SK-N-SH (cell line): ENCODE results near the gene PHF3. TPM values are rescaled to one million over a fixed set of nuclear protein-coding genes. Genes with fewer than 3 reads are reported as not detected.

Experiments used
- CTCF ChIA-PET: fragments of 300-600, 350-600 bp; formaldehyde crosslinking; extraction: SDS; loops from one replicate; lab custom pipeline; 2021; lab: Yijun Ruan, JAX
- POLR2A ChIA-PET: fragments of 350-600 bp; sonication (Branson Sonifier 250); formaldehyde crosslinking; extraction: SDS; loops from one replicate; lab custom pipeline; 2020; ENCODE audit warnings: antibody characterized with exemption, inconsistent platforms; lab: Yijun Ruan, JAX
- DNase-seq: peaks from one replicate; pipeline ENCODE4 v3.0.0; 2012
- H2AFZ ChIP-seq: fragments of 200-600 bp; sonication (generic); 2 replicates; pipeline ENCODE4 v1.8.1; 2016; ENCODE audit warnings: antibody characterized with exemption, mild to moderate bottlenecking, low read depth
- H3F3A ChIP-seq: fragments of 200-600 bp; sonication (generic); replicated peaks from 2 replicates; pipeline ENCODE3; 2016; ENCODE audit warnings: antibody characterized with exemption, mild to moderate bottlenecking; ENCODE audit not compliant: insufficient read depth
- H3K27ac ChIP-seq, 2 experiments: fragments of 200-500 bp in 1 of 2; fragments of 200-600 bp in 1 of 2; sonication (Bioruptor generic) in 1 of 2; sonication (generic), shearing (Covaris generic) in 1 of 2; 2 replicates each; pipeline versions ENCODE4 v1.5.1 to v1.6.1; 2014 to 2016; ENCODE audit warnings: low read depth in 2 of 2, inconsistent platforms in 1 of 2, low read length in 1 of 2, mild to moderate bottlenecking in 1 of 2, mixed read lengths in 1 of 2
- H3K27me3 ChIP-seq: fragments of 200-600 bp; sonication (generic), shearing (Covaris generic); 2 replicates; pipeline ENCODE4 v1.6.1; 2016; ENCODE audit warnings: mixed run types; ENCODE audit not compliant: insufficient read depth
- H3K36me3 ChIP-seq, 2 experiments: fragments of 200-500 bp in 1 of 2; fragments of 200-600 bp in 1 of 2; sonication (Bioruptor generic) in 1 of 2; sonication (generic) in 1 of 2; replicated peaks in 1 of 2; 2 replicates each; pipeline versions ENCODE3 to v1.5.1; 2014 to 2016; ENCODE audit warnings: low read length in 1 of 2, mild to moderate bottlenecking in 1 of 2; ENCODE audit not compliant: insufficient read depth in 2 of 2, control insufficient read depth in 1 of 2
- H3K4me1 ChIP-seq, 2 experiments: fragments of 200-500 bp in 1 of 2; fragments of 200-600 bp in 1 of 2; sonication (Bioruptor generic) in 1 of 2; sonication (generic), shearing (Covaris generic) in 1 of 2; 2 replicates each; pipeline versions ENCODE4 v1.5.1 to v1.6.1; 2014 to 2016; ENCODE audit warnings: low read depth in 1 of 2, low read length in 1 of 2, mixed run types in 1 of 2; ENCODE audit not compliant: insufficient read depth in 2 of 2, control insufficient read depth in 1 of 2
- H3K4me2 ChIP-seq: fragments of 200-600 bp; sonication (generic), shearing (Covaris generic); 2 replicates; pipeline ENCODE4 v1.6.1; 2017; ENCODE audit warnings: mixed run types
- H3K4me3 ChIP-seq, 2 experiments: fragments of 200-500 bp in 1 of 2; fragments of 200-600 bp in 1 of 2; sonication (Bioruptor generic) in 1 of 2; sonication (generic), shearing (Covaris generic) in 1 of 2; 2 replicates each; pipeline versions ENCODE4 v1.5.1 to v1.8.1; 2014 to 2016; ENCODE audit warnings: low read depth in 2 of 2, inconsistent platforms in 1 of 2, low read length in 1 of 2, mild to moderate bottlenecking in 1 of 2, mixed read lengths in 1 of 2, moderate library complexity in 1 of 2
- H3K79me2 ChIP-seq: fragments of 200-600 bp; sonication (generic); 2 replicates; pipeline ENCODE4 v1.8.1; 2017; ENCODE audit warnings: mild to moderate bottlenecking; ENCODE audit not compliant: insufficient read depth
- H3K9ac ChIP-seq: fragments of 200-600 bp; sonication (generic); 2 replicates; pipeline ENCODE4 v1.6.1; 2017; ENCODE audit warnings: mixed run types
- H3K9me2 ChIP-seq: fragments of 200-600 bp; sonication (generic); 2 replicates; pipeline ENCODE4 v1.6.1; 2017; ENCODE audit warnings: mixed run types
- H3K9me3 ChIP-seq: fragments of 200-600 bp; sonication (generic); 2 replicates; pipeline ENCODE4 v1.6.1; 2017; ENCODE audit warnings: mixed run types, mild to moderate bottlenecking, moderate library complexity
- H4K20me1 ChIP-seq: fragments of 200-600 bp; sonication (generic); 2 replicates; pipeline ENCODE4 v1.6.1; 2017; ENCODE audit warnings: mild to moderate bottlenecking, mixed run types; ENCODE audit not compliant: insufficient read depth
- FOSL2 ChIP-seq: IDR thresholded peaks from 2 replicates; pipeline ENCODE4 v1.4.0; 2012; ENCODE audit warnings: low read depth, mild to moderate bottlenecking, moderate library complexity, borderline replicate concordance
- FOXJ3 ChIP-seq: sonication (generic); formaldehyde crosslinking; IDR thresholded peaks from 2 replicates; pipeline ENCODE4 v1.5.1; 2020; ENCODE audit warnings: mild to moderate bottlenecking, missing genetic modification reagents
- GABPA ChIP-seq: IDR thresholded peaks from 2 replicates; pipeline ENCODE4 v1.4.0; 2012; ENCODE audit warnings: low read depth, mild to moderate bottlenecking
- MXI1 ChIP-seq: IDR thresholded peaks from 2 replicates; pipeline ENCODE4 v1.6.1; 2012; ENCODE audit warnings: mild to moderate bottlenecking, low read depth, low read length, improper control_type of control experiment
- PBX3 ChIP-seq: IDR thresholded peaks from 2 replicates; pipeline ENCODE4; 2012
- POLR2AphosphoS5 ChIP-seq: IDR thresholded peaks from 2 replicates; pipeline ENCODE4 v1.6.1; 2012; ENCODE audit warnings: low read depth, low read length
- RAD21 ChIP-seq: IDR thresholded peaks from 2 replicates; pipeline ENCODE4 v1.6.1; 2012; ENCODE audit warnings: mild to moderate bottlenecking, low read length
- RXRA ChIP-seq: IDR thresholded peaks from 2 replicates; pipeline ENCODE4 v1.4.0; 2012; ENCODE audit warnings: low read depth, mild to moderate bottlenecking, borderline replicate concordance
- TAF1 ChIP-seq: IDR thresholded peaks from 2 replicates; pipeline ENCODE4 v1.6.1; 2012; ENCODE audit warnings: low read depth, mild to moderate bottlenecking, low read length, moderate library complexity, borderline replicate concordance
- WGBS: methylation state at CpG from one replicate; pipeline ENCODE4 v1.1.6; 2017; ENCODE audit warnings: low lambda C conversion rate; 5-methylcytosine and 5-hydroxymethylcytosine counted together
- polyA plus RNA-seq, 3 experiments: library from polyadenylated mRNA; depleted of rRNA; stranded (reverse); fragments of >200 nt; gene quantifications; 2 replicates each; pipeline ENCODE4 v1.2.3, GENCODE V29; 2012
- TF ChIP-seq, protein P1 (sequence below): IDR thresholded peaks from 2 replicates; pipeline ENCODE4 v1.6.1; 2012; ENCODE audit warnings: mild to moderate bottlenecking, low read depth, low read length, moderate library complexity
- TF ChIP-seq, protein P2 (sequence below): IDR thresholded peaks from 2 replicates; pipeline ENCODE4 v1.4.0; 2012; ENCODE audit warnings: low read depth, borderline replicate concordance
- TF ChIP-seq, protein P3 (sequence below): fragments of 200-600 bp; sonication (generic); IDR thresholded peaks from 2 replicates; pipeline ENCODE4 v1.6.1; 2017; ENCODE audit warnings: antibody characterized with exemption, mild to moderate bottlenecking, moderate library complexity

The PHF3 gene
- polyA plus RNA-seq, 1 of the 3 experiments (the other 2 are of a cell fraction), result 4.4 TPM

DNA sequence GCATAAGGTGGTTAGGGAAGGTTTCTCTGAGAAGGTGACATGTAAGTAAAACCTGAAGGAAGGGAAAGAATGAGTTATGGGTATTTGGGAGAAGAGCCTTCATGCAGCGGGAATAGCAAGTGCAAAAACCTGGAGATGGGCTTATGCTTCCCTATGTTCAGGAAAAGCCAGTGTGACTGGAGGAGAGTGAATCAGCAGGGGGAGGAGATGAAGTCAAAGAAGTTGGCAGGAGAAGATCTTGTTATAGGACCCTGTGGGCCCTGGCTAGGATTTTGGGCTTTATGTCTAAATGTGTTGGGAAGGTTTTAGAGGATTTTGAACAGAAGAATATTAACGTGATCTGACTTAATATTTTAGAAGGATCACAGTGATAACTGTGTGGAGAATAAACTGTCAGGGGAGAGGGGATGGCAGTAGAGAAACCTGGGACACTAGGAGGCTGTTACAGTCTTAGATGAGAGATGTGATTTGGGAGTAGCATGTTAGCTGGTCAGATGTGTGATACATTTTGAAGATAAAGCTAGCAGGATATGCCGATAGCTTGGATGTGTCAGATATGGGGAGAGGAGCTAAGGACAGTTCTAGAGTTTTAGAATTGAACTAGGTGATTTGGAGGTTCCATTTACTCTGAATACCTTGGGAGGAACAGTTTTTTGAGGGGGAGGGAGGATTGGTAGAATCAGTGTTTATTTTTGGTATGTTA, 41.0 kb downstream of the PHF3 start:
- no peak for DNase-seq
- Histone ChIP-seq H3K9ac (no peak overlapping the region), H3K4me2 (no peak overlapping the region), H3K9me2 (no peaks in the 10 kb centered on the region), H4K20me1 (peaks cover 36% of the 10 kb centered on the region), H3K27ac (no peak overlapping the region), H3K27me3 (no peaks in the 10 kb centered on the region), H3K9me3 (no peaks in the 10 kb centered on the region), H3K79me2 (peaks cover 64% of the 10 kb centered on the region), H3K4me1 (peaks cover 0 to 5% of the 10 kb centered on the region in 2 experiments; a peak in 1 of 4 replicates), H2AFZ (no peak overlapping the region), H3K36me3 (peaks cover 25 to 30% of the 10 kb centered on the region in 2 experiments), H3F3A (no peaks in the 10 kb centered on the region), H3K4me3 (no peak overlapping the region)
- TF ChIP-seq, protein P1, sequence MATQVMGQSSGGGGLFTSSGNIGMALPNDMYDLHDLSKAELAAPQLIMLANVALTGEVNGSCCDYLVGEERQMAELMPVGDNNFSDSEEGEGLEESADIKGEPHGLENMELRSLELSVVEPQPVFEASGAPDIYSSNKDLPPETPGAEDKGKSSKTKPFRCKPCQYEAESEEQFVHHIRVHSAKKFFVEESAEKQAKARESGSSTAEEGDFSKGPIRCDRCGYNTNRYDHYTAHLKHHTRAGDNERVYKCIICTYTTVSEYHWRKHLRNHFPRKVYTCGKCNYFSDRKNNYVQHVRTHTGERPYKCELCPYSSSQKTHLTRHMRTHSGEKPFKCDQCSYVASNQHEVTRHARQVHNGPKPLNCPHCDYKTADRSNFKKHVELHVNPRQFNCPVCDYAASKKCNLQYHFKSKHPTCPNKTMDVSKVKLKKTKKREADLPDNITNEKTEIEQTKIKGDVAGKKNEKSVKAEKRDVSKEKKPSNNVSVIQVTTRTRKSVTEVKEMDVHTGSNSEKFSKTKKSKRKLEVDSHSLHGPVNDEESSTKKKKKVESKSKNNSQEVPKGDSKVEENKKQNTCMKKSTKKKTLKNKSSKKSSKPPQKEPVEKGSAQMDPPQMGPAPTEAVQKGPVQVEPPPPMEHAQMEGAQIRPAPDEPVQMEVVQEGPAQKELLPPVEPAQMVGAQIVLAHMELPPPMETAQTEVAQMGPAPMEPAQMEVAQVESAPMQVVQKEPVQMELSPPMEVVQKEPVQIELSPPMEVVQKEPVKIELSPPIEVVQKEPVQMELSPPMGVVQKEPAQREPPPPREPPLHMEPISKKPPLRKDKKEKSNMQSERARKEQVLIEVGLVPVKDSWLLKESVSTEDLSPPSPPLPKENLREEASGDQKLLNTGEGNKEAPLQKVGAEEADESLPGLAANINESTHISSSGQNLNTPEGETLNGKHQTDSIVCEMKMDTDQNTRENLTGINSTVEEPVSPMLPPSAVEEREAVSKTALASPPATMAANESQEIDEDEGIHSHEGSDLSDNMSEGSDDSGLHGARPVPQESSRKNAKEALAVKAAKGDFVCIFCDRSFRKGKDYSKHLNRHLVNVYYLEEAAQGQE, result no peak
- TF ChIP-seq RXRA (no peak), PBX3 (no peak), POLR2AphosphoS5 (no peak), TAF1 (no peak), RAD21 (no peak), FOXJ3 (CRISPR knock-in tag) (no peak), FOSL2 (no peak), MXI1 (no peak), GABPA (no peak)
- TF ChIP-seq, protein P2, sequence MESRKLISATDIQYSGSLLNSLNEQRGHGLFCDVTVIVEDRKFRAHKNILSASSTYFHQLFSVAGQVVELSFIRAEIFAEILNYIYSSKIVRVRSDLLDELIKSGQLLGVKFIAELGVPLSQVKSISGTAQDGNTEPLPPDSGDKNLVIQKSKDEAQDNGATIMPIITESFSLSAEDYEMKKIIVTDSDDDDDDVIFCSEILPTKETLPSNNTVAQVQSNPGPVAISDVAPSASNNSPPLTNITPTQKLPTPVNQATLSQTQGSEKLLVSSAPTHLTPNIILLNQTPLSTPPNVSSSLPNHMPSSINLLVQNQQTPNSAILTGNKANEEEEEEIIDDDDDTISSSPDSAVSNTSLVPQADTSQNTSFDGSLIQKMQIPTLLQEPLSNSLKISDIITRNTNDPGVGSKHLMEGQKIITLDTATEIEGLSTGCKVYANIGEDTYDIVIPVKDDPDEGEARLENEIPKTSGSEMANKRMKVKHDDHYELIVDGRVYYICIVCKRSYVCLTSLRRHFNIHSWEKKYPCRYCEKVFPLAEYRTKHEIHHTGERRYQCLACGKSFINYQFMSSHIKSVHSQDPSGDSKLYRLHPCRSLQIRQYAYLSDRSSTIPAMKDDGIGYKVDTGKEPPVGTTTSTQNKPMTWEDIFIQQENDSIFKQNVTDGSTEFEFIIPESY, result no peak
- TF ChIP-seq, protein P3, sequence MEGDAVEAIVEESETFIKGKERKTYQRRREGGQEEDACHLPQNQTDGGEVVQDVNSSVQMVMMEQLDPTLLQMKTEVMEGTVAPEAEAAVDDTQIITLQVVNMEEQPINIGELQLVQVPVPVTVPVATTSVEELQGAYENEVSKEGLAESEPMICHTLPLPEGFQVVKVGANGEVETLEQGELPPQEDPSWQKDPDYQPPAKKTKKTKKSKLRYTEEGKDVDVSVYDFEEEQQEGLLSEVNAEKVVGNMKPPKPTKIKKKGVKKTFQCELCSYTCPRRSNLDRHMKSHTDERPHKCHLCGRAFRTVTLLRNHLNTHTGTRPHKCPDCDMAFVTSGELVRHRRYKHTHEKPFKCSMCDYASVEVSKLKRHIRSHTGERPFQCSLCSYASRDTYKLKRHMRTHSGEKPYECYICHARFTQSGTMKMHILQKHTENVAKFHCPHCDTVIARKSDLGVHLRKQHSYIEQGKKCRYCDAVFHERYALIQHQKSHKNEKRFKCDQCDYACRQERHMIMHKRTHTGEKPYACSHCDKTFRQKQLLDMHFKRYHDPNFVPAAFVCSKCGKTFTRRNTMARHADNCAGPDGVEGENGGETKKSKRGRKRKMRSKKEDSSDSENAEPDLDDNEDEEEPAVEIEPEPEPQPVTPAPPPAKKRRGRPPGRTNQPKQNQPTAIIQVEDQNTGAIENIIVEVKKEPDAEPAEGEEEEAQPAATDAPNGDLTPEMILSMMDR, result no peak
- WGBS, result 99% methylated on average over 3 of the region's 3 CpGs
- ChIA-PET POLR2A (no interaction called here), CTCF (interaction anchor here (0.8 to 1.0 kb wide), 3 partner anchors 10 to 36 kb away, joined by 3 to 4 read pairs (median 3); no protein-coding TSS in a partner anchor)
